Choroid plexus epithelial cell (primary cell): ENCODE data around the gene URB1.
"Not testable (repeated sequence)": the region's sequence is repeated elsewhere in the genome, so short reads cannot be mapped to it uniquely, and the experiment has no call there.

ENCODE experiments used
- DNase-seq: peaks from one replicate; pipeline ENCODE4 v3.0.0-alpha.2; 2010; ENCODE audit warnings: low read depth
- H3K4me3 ChIP-seq: 2 replicates; pipeline ENCODE4 v1.5.1; 2011; ENCODE audit warnings: low read depth, mild to moderate bottlenecking, control low read depth, low read length, moderate library complexity
- TF ChIP-seq, protein P1 (sequence below): conservative IDR thresholded peaks from 2 replicates; pipeline ENCODE4 v1.5.1; 2011; ENCODE audit warnings: low read depth, mild to moderate bottlenecking, control low read depth, inconsistent platforms, low read length, moderate library complexity

The URB1 gene

DNA sequence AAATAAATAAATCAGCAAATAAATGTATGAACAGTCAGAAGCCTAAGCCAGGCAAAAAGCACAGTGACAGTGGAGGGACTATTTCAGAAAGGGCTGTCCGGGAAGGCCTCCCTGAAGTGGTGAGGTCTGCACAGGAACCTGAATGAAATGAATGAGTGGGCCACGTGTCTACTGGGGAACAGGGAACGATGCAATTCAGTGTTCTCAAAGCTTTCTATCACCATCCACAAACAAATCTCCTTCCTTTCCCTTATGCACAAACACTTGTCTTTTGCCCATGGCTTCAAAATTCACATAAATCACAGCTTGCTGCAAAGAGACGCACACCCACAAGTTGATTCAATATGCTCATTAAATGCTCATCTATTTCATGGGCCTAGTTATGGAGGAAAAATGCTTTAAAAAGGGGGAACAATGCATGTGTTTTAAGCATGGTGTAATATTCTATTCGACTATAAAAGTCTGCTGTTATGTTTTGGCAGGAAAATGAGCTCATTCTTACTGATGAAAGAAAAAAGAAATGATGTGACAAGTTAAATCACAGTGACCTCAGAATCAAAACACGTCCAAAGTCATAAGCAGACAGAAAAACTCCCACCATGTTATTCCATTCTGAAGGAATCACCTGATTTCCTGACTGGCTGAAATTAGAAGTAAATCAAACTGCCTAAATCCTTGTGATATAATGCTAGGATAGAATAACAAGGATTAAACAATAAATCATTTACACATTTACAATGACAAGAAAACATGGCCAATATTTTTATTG is 21.6 kb downstream of the URB1 start:
- H3K4me3 ChIP-seq = no peak overlapping the region
- TF ChIP-seq, protein P1, sequence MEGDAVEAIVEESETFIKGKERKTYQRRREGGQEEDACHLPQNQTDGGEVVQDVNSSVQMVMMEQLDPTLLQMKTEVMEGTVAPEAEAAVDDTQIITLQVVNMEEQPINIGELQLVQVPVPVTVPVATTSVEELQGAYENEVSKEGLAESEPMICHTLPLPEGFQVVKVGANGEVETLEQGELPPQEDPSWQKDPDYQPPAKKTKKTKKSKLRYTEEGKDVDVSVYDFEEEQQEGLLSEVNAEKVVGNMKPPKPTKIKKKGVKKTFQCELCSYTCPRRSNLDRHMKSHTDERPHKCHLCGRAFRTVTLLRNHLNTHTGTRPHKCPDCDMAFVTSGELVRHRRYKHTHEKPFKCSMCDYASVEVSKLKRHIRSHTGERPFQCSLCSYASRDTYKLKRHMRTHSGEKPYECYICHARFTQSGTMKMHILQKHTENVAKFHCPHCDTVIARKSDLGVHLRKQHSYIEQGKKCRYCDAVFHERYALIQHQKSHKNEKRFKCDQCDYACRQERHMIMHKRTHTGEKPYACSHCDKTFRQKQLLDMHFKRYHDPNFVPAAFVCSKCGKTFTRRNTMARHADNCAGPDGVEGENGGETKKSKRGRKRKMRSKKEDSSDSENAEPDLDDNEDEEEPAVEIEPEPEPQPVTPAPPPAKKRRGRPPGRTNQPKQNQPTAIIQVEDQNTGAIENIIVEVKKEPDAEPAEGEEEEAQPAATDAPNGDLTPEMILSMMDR = no peak
- DNase-seq = peak; percentile 44

DNA sequence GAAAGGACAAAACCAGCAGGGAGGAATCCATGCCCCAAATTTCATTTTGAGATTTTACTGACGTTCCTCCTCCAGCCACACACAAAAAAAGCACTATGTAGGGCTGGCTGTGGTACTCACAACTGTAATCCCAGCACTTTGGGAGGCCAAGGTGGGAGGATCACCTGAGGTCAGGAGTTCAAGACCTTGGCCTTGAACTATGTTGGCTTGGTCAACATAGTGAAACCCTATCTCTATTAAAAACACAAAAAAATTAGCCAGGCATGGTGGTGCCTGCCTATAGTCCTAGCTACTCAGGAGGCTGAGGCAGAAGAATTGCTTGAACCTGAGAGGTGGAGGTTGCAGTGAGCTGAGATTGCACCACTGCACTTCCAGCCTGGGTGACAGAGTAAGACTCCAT is 23.9 kb downstream of the URB1 start:
- DNase-seq = not testable (repeated sequence)

GRCh38 chr21:32368386-32368785 is 24.4 kb downstream of the URB1 start:
- TF ChIP-seq, protein P1 = no peak
- DNase-seq = peak; percentile 99

More for the DNA sequence above, 23.9 kb downstream of the URB1 start:
- H3K4me3 ChIP-seq = not testable (repeated sequence)

GRCh38 chr21:32367158-32367557 is 25.7 kb downstream of the URB1 start:
- no peak overlapping the region for H3K4me3 ChIP-seq
- TF ChIP-seq, protein P1 = no peak
- DNase-seq = peak; percentile 94

More at GRCh38 chr21:32368386-32368785, 24.4 kb downstream of the URB1 start:
- H3K4me3 ChIP-seq = no peak overlapping the region

DNA sequence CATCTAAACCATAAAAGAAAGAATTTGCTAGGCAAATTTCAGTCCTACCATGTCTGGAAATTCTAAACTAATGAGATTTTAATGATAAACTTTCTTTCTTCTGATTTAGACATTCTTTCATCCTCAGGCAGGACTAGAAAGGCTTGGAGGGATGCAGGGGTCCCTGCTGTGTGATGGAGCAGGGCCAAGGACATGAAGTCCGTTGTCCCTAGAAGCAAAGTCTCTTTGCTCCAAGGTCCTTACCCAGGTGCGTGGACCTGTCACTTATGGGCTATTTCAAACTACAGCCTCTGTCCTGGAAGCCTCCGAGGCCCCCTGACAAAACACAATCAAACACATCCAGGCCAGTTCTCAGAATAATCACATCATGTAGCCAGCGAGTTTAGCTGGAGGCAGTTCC is 26.6 kb downstream of the URB1 start:
- DNase-seq = no peak
- no peak overlapping the region for H3K4me3 ChIP-seq
- TF ChIP-seq, protein P1 = no peak

DNA sequence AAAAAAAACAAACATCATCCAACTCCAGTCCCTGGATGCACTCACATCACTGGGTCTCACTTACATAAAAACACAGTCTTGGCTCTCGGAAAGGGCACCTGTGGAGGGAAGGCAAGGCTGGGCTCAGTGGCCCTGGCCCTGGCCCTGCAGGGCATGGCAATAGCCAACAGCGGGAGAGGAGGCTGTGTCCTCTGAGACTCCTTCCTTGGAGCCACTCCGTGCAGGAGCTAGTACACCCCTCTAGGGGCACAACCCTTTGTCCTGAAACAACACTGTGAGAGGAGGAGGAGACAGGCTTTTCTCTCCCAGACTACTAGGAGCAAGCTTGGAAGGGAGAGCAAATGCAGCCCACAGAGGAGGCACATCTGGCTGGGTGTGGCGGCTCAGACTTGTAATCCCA is 28.0 kb downstream of the URB1 start:
- peak; percentile 56 for DNase-seq
- TF ChIP-seq, protein P1 = peak; percentile 39
- no peak overlapping the region for H3K4me3 ChIP-seq

GRCh38 chr21:32364387-32364786 is 28.4 kb downstream of the URB1 start:
- H3K4me3 ChIP-seq = no peak overlapping the region
- peak; percentile 68 for DNase-seq
- TF ChIP-seq, protein P1 = no peak
